GM18868 (cell line): Measurements from ENCODE around the gene PGAP2.
A peak's percentile ranks its signal among the peaks of the same experiment; 100 is the strongest.
"Not testable (repeated sequence)": the region's sequence is repeated elsewhere in the genome, so short reads cannot be mapped to it uniquely, and the experiment has no call there.

Source experiments
- ATAC-seq: cut with Tn5 transposase; IDR thresholded peaks from one replicate; pipeline ENCODE4 v1.9.1; 2021; ENCODE audit warnings: mild to moderate bottlenecking, moderate library complexity; ENCODE audit not compliant: unreplicated experiment

Gene PGAP2

DNA sequence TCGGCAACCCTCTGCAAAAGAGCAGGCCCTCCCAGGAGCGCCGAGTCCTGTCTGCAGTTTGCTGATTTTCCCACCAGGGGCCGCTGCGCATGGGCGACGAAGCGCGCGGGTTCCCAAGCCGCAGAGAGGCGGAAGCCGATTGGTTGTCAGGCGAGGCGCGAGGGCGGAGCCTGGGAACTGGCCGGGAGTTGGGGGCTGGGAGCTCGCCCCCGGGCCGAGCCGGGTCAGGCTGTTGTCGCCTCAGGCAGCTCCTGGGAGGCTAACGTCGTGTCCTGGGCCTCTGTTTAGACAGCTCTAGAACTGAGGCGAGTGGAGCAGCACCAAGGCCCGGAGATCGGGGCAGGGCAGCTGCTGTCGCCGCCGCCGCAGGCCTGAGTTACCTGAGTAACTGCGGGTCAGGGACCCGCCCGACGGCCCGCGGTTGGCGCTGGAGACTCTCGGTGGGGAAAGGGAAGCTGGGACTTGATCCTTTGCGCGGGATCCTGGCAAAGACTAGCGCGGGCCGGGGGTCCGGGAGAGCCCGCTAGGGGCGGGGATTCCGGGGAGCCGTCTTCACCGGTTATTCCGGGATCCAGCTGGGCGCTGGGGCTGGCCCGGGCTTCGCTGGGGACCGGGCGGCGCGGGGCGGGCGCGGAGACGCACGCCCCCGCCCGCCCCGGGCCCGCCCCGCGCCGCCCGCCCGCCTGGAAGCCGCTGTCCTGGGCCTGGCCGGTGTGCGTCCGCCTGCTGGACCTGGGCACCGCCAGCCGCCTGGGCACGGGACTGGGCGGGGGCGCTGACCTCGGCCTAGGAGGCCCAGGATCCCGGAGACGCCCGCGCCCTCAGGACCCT lies 46.8 kb downstream of the PGAP2 start, which contains the start of gene STIM1:
TSS of gene STIM1 (plus strand) at position 688 of the 831 bp plus-strand sequence. CDS start 607 bp downstream, outside the sequence.
- peak; percentile 58 for ATAC-seq

DNA sequence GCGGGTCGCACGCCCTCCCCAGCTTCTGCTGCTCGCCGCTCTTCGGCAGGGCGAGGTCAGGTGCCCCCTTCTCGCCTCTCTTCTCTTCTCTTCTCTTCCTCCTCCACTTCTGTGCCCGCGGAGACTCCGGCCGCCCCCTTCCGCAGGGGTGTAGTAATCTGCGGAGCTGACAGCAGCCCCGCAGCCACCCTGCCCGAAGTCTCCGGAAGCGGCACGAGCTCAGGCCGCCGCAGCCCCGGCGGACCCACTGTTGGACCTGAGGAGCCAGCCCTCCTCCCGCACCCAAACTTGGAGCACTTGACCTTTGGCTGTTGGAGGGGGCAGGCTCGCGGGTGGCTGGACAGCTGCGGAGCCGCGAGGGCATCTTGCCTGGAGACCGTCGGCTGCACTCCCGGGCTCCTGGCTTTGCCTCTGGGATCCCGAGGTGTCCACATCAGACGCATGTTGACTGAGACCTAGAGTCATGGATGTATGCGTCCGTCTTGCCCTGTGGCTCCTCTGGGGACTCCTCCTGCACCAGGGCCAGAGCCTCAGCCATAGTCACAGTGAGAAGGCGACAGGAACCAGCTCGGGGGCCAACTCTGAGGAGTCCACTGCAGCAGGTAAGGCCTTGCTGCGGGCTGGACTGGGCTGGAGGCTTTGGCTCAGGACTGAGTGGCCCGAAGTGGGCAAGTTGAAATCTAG lies 47.6 kb downstream of the PGAP2 start:
- ATAC-seq: peak; percentile 3

DNA sequence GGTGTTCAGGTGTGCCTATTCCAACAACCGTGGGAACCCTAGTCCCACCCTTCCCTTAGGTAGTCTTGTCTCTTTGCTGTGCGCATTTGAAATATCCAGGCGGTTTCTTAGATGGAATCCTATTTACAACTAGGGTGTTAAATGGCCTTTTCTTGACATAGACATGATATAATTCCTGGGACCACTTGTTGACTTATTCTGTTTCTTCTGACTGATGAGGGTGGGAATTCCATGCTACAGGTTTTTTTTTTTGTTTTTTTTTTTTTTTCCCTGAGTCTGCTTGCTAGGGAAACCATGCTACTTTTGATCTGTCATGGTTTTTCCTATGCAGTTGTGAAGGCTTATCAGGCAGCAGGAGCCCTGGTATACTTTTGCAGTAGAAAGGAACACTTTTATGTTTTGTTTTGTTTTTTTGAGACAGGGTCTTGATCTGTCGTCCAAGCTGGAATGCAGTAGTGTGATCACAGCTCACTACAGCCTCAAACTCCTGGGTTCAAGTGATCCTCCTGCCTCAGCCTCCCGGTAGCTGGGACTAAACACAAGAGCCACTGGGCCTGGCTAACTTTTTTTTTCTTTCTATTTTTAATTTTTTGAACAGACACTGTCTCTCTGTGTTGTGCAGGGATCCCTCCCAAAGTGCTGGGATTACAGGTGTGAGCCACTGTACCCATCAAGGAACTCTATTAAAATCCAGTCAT lies 48.6 kb downstream of the PGAP2 start:
- no peak for ATAC-seq

DNA sequence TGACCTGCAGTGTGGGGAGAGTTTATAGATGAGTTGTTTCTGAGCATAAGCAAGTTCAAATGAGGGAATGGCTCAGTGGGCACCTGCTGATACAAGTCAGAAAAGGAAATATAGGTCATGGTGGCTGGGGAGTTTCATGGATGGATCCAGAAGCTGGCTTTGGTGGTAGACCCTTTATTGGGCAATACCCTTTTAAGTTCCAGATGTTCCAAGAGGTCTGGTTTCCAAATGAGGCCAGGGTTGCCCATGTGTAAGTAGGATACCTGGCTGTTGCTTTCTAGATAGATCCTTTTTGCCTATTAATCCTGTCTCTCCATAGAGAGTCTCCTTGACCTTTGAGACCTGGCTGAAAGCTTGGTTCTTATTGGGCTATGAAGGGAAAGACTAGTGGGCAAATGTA lies 49.3 kb downstream of the PGAP2 start:
- ATAC-seq: no peak

DNA sequence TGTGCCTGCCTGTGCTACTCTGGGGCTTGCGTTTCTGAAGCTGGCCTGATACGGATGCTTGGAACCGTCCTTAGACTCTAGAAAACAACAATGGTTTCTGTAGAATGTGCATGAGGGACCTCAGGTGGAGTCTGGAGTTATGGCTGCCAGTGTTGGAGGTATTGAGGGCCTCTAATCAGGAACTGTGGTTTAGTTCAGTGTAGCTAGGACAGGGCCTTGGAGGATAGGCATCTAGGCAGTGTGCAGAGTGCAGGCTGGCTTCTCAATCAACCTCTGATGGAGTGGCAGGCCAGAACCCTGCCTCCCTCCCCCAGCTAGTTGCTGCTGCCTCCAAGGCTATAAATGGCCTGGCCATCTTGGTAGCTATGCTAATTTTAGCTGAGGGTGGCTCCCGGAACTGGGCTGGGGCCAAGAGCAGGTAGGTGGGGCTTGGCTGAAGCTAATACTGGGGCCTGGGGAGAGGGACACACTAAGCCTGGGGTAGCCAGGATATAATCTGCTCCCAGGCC lies 51.1 kb downstream of the PGAP2 start:
- ATAC-seq: peak; percentile 43

DNA sequence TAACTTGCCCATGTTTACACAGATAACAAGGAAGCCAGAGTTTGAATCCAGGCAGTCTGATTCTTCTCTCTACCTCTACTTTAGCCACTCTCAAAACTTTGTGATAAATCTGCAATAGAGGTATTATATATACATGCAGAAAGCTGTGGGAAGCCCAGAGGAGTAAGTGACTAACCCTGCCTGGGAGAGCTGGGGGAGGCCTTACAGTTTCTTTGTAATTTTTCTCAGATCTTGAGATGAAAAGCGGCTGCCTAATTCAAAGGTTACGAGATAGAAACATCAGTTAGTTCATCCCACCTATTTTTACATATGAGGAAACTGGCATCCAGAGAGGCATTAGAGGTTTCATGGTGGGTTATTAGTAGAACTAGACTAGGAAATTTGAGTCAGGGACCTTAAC lies 52.0 kb downstream of the PGAP2 start:
- ATAC-seq: no peak

DNA sequence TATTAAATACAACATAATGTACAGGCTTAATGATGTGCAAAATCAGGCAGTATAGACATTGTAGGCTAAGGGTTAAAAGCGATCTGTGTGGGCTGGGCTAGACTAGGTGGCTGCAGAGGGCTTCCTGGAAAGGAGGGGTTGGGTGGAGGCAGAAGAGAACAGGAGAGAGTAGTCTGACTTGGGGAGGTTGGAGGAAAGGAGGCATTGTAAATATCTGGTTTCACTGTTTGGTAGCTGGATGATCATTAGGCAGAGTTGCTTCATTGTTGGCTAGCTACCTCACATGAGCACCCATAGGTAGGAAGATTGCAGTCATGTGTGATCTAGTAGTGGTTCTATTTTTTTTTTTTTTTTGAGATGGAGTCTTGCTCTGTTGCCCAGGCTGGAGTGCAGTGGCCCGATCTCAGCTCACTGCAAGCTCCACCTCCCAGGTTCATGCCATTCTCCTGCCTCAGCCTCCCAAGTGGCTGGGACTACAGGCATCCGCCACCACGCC lies 52.6 kb downstream of the PGAP2 start:
- not testable (repeated sequence) for ATAC-seq

DNA sequence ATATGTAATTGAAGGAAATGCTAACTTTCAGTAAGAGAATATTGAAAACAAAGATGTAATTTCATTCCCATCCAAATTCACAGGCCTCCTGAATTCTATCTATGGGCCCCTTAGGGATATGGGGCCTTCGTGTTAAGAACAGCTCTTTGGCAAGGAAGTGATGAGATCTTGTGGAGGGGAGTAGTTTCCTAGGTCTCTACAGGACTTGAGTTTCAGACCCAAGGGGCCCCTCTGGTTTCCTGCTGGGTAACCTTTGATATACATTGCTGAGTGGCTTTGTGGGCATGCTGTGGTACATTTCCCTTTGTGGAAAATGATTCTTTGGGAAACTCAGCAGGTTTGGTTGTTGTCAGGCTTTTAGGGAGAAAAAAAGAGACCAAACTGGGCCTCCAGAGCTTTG lies 53.3 kb downstream of the PGAP2 start:
- no peak for ATAC-seq

DNA sequence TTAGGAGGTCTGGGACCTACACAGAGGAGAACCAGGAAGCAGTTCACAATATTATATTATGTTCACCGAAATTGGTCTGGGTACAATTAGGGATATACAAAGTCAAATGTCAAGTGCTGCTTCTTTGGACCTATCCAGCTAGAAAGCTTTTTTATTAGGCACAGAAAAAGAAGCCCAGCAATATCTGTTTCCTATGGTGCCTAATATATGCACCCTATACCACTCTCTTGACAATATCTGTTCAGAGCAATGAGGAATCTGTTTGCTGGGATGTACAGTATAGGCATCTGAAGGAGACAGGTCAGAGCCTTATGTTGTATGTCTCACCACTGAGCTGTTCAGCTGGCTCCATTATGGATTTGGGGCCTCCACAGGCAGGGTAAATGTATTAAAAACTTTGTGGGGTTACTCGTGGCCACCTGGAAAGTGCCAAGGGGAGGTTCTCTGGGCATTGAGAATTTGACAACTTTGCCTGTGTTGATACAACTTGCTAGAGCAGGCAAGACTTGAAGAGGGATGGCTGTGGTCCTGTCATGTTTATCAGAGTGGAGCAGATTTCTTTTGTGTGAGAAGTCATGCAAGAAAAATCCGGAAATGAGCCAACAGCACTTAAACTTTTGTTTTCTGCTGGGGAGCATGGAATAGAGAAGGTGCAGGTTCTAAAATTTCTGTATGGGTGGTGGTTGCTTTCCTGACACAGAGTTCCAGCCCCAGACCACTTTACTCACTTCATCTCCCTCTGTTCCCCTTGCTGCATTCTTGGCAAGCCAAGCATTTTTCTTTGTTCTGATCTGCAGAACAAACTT lies 57.2 kb downstream of the PGAP2 start:
- peak; percentile 29 for ATAC-seq

DNA sequence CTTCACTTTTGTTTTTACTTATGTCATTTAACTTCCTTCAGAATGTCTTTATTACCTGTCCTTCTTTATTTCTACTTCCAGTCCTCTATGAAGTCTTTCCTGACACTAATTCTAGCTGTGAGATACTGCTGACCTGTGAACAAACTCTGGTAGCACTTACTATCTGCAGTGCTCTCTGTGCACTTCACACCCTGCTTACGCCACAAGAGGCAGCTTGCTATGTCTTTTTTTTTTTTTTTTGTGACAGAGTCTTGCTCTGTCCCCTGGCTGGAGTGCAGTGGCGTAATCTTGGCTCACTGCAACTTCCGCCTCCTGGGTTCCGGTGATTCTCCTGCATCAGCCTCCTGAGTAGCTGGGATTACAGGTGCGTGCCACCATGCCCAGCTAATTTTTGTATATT lies 57.8 kb downstream of the PGAP2 start:
- ATAC-seq: peak; percentile 36

DNA sequence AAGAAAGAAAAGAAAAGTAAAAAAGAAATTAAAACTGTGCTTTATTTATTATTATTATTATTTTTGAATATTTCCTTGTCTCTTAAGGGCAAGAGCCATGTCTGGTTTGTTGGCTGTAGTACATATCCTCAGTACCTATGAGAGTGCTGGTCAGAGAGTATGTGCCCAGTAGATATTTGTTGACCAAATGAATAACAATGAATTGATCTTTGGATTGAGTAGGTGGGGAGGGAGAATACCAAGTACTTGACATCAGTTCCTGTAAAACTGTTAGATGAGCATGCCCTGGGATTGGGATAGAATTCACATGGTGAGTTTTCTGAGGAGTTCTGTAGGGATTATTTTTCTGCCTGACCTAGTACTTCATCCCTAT lies 58.5 kb downstream of the PGAP2 start:
- no peak for ATAC-seq

DNA sequence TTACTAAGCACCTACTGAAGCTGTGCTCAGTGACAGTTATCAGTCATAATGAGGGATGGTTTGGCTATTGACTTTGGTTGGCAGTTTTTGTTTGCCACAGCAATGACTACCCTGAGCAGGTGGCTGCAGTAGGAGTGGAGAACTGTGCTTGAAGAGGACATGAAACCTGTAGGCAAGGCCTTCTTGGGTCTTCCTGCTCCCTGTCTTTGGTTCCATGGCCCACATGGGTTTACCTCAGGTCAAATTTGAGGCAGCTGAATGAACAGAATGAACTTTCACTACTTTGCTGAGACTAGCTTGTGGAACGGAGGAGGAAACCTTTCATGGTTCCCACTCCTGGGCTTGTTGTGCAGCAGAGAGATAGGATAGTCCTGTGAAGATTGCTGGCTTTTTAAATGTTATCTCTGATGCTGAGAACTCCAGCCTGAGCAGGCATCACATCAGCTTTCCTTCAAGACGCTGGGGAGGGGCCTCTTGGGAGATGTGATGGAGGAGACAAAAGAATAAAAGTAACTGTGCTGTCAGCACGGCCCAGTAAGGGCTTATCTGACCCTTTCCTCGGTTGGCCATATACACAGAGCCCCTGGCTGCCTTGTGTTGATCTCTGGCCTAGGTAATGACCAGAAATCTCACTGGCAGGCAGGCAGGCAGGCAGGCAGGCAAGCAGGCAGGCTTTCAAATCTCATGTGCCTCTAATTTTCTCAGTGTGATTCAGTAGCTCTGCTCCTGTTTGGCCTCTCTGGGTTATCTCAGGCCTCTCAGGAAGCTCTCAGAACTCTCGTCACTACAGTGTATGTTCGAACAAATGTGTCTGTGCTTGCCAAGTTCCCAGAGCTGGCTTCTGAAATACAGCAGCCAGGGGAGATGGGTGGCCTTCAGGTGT lies 59.1 kb downstream of the PGAP2 start:
- peak; percentile 68 for ATAC-seq

DNA sequence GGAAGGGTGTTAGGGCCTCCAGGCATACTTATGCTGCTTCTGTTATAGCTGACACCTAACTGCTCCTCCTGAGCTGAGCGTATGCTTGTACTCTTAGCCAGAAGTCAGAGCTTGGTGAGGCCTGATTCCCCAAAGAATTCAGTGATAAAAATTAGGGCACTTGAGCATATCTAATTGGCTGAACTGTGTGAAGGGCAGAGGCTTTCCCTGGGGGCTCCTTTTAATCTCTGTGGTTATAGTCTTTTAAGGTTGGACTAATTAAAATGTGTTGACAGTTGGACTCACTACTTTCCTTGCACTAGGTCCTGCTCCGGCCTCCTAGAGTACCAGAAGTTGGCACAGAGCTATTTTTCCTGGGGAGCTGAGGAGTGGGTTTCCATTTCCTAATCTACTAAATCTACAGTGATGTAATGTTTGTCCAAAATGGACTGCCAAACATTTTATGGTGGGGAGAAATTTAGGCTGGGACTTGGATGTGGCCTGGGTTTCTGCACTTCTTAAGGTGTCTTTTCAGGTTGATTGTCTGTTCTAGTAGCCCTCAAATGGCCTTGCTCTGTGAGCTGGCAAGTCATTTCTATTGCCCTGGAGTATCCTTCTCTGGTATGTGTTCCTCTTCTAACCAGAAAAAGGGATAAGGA lies 65.5 kb downstream of the PGAP2 start:
- no peak for ATAC-seq
